Measurements from ENCODE around the gene AGO4. TPM values are rescaled to one million over a fixed set of nuclear protein-coding genes. Genes with fewer than 3 reads are reported as not detected.
A peak's percentile ranks its signal among the peaks of the same experiment; 100 is the strongest.
"Not testable (repeated sequence)": the region's sequence is repeated elsewhere in the genome, so short reads cannot be mapped to it uniquely, and the experiment has no call there.

Gene AGO4
- total RNA-seq: 1 to 10 TPM; 2.0 to 3.1 TPM

DNA sequence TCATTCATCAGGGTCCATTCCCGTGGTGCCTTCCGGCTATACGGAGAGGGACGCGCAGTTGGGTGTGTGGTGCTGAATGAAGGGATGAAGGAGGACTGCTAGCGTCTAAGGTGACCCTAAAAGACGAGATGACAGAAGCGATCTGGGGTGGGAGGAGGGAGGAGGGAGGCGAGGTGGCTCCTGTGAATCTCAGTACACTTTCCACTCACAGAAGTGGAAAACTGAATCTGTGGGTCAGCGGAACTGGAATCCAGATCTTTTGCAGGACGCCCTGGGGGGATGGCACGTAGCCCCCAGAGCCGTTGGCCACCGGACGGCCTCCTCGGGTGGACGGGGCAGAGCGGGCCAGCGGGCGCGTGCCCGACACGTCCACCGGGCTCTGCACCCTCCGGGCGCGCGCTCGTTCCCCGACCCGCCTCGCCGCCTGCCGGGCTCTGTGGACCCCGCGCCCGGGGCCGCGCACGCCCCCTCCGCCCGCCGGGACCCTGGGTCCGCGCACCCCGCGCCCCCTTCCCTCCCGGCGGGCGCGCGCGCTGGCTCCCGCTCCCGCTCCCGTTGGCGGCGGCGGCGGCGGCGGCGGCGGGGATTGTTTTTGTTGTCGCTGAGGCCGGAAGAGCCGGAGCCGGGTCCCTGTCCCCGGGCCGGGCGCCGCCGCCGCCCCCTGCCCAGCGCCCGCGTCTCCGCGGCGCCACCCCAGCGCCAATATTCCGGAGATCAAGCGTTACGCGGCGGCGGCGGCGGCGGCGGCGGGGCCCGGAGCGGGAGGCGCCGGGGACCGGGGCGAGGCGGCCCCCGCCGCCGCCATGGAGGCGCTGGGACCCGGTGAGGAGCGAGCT lies at the start of gene AGO4:
Gene AGO4 (plus strand): TSS at position 403 of the 836 bp plus-strand sequence. CDS start 401 bp downstream, at position 804.
- Mint-ChIP-seq H3K27ac (peak within 1 kb of the TSS; percentile 71), H3K4me1 (ENCODE audit: low read depth) (peaks cover 35% of the 10 kb centered on the region), H3K36me3 (ENCODE audit: low read depth) (peaks cover 1% of the 10 kb centered on the region), H3K27me3 (ENCODE audit: low read depth) (no peaks in the 10 kb centered on the region), H3K4me3 (peak within 1 kb of the TSS; percentile 83), H3K9me3 (no peaks in the 10 kb centered on the region)
- intact Hi-C loops (cut with micrococcal nuclease): loop anchor here (5.0 kb wide), 1 partner anchor 74 kb away; the partner anchor contains the start of gene AGO1
- peak; percentile 18 for DNase-seq
- CTCF ChIA-PET: no interaction called here

DNA sequence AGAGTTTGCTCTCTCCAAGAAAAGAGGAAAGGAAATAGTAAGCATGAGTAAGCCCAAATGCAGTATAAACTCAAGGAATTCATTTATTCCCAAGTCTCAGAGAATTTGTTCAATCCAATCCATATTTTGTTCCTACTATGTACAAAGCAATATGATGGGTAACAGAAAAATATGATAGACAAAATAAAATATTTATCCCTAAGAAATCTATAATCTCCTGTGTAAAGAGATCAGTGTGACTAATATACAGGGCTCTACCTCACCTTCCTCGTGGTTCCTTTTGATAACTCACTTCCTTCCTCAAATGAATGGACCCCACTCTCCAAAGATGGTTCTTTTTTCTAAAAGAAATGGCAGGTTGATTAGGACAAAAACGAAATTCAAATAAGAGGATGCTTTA lies 45.7 kb upstream of the AGO4 start:
- CTCF ChIA-PET: no interaction called here
- Mint-ChIP-seq H3K27ac (no peak overlapping the region), H3K4me3 (no peak overlapping the region), H3K9me3 (no peaks in the 10 kb centered on the region), H3K27me3 (ENCODE audit: low read depth) (no peaks in the 10 kb centered on the region), H3K4me1 (ENCODE audit: low read depth) (peaks cover 7% of the 10 kb centered on the region), H3K36me3 (ENCODE audit: low read depth) (peaks cover 56% of the 10 kb centered on the region)
- no peak for DNase-seq
- intact Hi-C loops (cut with micrococcal nuclease): no loop called here

DNA sequence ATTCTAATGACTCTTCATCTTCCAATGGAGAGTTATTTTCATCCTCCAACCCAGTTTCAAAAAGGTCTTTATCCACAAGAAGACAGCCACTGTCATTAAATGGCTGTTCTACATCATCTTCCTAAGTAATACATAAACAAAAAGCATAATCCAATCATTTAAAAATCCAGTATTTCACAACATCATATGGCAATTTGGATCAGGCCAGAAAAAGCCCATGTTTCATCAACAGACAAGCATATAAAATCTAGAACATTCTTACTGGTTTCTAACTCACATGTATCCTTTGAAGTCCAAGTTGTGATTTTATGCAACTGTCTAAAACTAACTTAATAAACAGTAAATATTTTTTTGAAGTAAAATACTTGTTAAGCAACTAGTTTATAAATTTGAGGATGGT lies 44.6 kb upstream of the AGO4 start:
- DNase-seq: no peak
- Mint-ChIP-seq H3K36me3 (ENCODE audit: low read depth) (peaks cover 55% of the 10 kb centered on the region), H3K9me3 (no peaks in the 10 kb centered on the region), H3K4me1 (ENCODE audit: low read depth) (peaks cover 7% of the 10 kb centered on the region), H3K27me3 (ENCODE audit: low read depth) (no peaks in the 10 kb centered on the region), H3K27ac (no peak overlapping the region), H3K4me3 (no peak overlapping the region)
- CTCF ChIA-PET: no interaction called here
- intact Hi-C loops (cut with micrococcal nuclease): no loop called here

DNA sequence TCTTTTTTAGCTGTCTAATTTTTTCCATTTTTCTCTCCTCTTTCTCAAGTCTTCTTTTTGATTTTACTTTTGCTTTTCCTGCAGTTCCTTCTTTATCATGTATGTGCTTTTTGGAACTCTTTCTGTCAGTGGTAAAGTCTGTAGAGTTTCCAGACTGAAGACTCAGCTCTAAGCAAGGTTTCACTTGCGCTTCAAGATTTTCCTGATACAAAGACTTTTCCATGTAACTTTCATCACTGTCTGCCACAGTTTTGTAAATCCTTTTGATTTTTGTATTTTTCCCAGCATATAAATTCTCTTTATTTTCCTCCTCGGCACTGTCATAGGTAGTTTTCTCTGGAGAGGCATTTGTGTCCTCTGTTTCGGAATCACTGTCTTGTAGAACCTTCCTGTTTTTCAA lies 43.5 kb upstream of the AGO4 start:
- Mint-ChIP-seq H3K4me1 (ENCODE audit: low read depth) (peaks cover 13% of the 10 kb centered on the region), H3K27me3 (ENCODE audit: low read depth) (no peaks in the 10 kb centered on the region), H3K36me3 (ENCODE audit: low read depth) (peaks cover 53% of the 10 kb centered on the region), H3K27ac (no peak overlapping the region), H3K4me3 (no peak overlapping the region), H3K9me3 (no peaks in the 10 kb centered on the region)
- DNase-seq: no peak
- CTCF ChIA-PET: no interaction called here
- intact Hi-C loops (cut with micrococcal nuclease): no loop called here

DNA sequence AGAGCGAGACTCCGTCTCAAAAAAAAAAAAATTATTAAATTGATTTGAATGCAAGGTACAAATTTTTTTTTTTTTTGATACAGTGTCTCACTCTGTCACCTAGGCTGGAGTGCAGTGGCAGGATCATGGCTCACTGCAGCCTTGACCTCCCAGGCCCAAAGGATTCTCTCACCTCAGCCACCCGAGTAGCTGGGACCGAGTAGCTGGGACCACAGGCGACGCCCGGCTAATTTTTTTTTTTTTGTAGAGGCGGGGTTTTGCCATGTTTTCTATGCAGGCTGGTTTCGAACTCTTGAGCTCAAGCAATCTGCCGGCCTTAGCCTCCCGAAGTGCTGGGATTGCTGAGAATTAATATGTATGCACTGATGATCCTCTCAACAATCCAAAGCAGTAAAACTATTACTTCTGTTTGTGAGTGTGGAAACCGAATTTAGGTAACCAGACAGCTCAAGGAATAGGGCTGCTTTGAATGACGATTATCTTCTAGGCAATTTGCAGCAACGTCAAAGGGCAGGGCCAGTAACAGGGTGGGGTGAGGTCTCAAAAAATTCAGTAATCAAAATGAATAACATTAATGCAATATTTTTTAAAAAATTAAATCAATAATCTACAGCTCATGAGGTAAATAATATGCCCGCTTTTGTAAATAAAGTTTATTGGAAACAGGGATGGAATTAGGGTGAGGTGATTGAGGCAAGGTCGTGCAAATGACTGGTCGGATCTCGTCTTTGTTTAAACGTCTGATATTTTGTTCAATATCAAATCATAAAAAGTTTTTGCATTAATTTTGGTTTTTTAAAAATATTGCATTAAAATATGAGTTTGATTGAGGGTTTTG lies 39.2 kb upstream of the AGO4 start:
- Mint-ChIP-seq H3K4me3 (peak overlapping the region; percentile 81), H3K4me1 (ENCODE audit: low read depth) (peaks cover 12% of the 10 kb centered on the region), H3K36me3 (ENCODE audit: low read depth) (peaks cover 18% of the 10 kb centered on the region), H3K27ac (no peak overlapping the region), H3K9me3 (no peaks in the 10 kb centered on the region), H3K27me3 (ENCODE audit: low read depth) (no peaks in the 10 kb centered on the region)
- no peak for DNase-seq
- CTCF ChIA-PET: interaction anchor here (0.8 to 6.0 kb wide), 8 partner anchors 42 to 318 kb away, joined by 3 to 36 read pairs (median 4); partner anchors contain the start of gene C1orf216
- intact Hi-C loops (cut with micrococcal nuclease): loop anchor here (1.0 to 2.0 kb wide), 2 partner anchors 163 to 576 kb away; partner anchors contain the start of genes AGO3 and SFPQ

DNA sequence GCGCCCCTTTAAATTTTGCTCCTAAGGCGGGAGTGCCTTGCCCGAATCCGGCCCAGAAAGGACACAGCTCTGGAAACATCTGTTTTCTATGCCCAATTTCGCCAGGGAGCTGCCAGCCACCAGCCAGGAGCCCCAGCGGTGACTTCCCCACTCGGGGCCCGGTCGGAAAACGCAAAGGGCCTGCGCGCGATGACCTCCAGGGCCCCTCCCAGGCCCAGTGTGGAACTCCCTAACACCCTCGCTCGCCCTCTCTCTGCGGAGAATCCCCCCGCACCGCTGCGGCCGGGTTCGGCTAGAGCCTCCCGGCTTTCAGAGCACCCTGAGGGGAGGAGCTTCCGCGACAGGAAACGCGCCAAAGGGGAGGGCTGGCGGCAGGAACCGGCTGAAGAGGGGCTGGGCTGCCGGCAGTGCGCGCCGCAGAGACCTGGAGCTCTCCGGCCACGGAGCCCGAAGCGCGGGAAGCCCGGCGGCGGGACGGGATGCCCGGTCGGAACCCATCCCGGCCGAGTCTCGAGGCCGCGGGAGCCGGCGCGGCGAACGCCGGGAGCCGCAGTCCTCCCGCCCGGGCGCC lies 38.5 kb upstream of the AGO4 start:
- H3K9me3 Mint-ChIP-seq: no peaks in the 10 kb centered on the region
- intact Hi-C loops (cut with micrococcal nuclease): loop anchor here (1.0 to 2.0 kb wide), 2 partner anchors 162 to 576 kb away; partner anchors contain the start of genes AGO3 and SFPQ
- CTCF ChIA-PET: interaction anchor here (0.7 to 6.0 kb wide), 11 partner anchors 42 to 319 kb away, joined by 3 to 36 read pairs (median 4); partner anchors contain the start of gene C1orf216

DNA sequence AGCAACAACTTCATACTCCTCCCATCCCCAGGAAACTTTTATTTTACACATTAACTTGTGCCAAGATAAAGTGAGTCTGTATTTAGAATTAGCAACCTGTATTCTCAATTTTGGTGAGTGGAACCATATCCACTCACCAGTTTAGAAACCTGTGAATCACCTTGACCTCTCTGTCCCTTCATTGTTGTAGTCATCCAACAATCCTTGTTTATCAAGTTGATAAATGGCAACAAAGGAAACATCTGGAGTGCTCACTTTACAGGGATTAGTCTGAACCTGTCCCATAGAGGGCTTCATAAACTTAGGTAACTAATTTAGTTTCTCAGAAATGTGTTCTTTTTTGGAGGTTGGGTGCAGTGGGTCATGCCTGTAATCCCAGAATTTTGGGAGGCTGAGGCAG lies 34.1 kb upstream of the AGO4 start:
- peaks cover 5% of the 10 kb centered on the region for H3K4me1 Mint-ChIP-seq (ENCODE audit: low read depth)
- no peak overlapping the region for H3K27ac Mint-ChIP-seq
- DNase-seq: no peak
- H3K27me3 Mint-ChIP-seq (ENCODE audit: low read depth): no peaks in the 10 kb centered on the region
- intact Hi-C loops (cut with micrococcal nuclease): loop anchor here (1.0 to 10.0 kb wide), 3 partner anchors 204 to 919 kb away; partner anchors contain the start of gene SMIM12
- H3K9me3 Mint-ChIP-seq: no peaks in the 10 kb centered on the region
- peaks cover 5% of the 10 kb centered on the region for H3K36me3 Mint-ChIP-seq (ENCODE audit: low read depth)
- no peak overlapping the region for H3K4me3 Mint-ChIP-seq
- CTCF ChIA-PET: no interaction called here

More for the DNA sequence above, 38.5 kb upstream of the AGO4 start:
- Mint-ChIP-seq H3K4me1 (ENCODE audit: low read depth) (peaks cover 11% of the 10 kb centered on the region), H3K27ac (peak overlapping the region; percentile 97), H3K27me3 (ENCODE audit: low read depth) (no peaks in the 10 kb centered on the region), H3K36me3 (ENCODE audit: low read depth) (peaks cover 13% of the 10 kb centered on the region), H3K4me3 (peak overlapping the region; percentile 98)
- DNase-seq: peak; percentile 87

DNA sequence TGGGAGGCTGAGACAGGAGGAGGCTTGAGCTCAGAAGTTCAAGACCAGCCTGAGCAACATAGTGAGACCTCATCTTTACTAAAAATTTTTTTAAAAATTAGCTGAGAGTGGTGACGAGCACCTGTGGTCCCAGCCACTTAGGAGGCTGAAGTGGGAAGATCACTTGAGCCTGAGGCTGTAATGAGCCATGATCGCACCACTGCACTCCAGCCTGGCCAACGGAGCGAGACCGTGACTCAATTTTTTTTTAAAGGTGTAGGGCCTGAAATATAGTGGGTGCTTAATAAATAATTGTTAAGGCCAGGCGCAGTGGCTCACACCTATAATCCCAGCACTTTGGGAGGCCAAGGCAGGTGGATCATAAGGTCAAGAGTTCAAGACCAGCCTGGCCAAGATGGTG lies 31.6 kb upstream of the AGO4 start:
- H3K4me1 Mint-ChIP-seq (ENCODE audit: low read depth); H3K9me3 Mint-ChIP-seq; DNase-seq; H3K36me3 Mint-ChIP-seq (ENCODE audit: low read depth); H3K4me3 Mint-ChIP-seq; H3K27ac Mint-ChIP-seq; H3K27me3 Mint-ChIP-seq (ENCODE audit: low read depth): not testable (repeated sequence)
- CTCF ChIA-PET: interaction anchor here (1.5 to 1.8 kb wide), 2 partner anchors 208 to 325 kb away, joined by 4 to 11 read pairs; no protein-coding TSS in a partner anchor
- intact Hi-C loops (cut with micrococcal nuclease): loop anchor here (10.0 kb wide), 1 partner anchor 921 kb away; the partner anchor contains the start of gene SMIM12

DNA sequence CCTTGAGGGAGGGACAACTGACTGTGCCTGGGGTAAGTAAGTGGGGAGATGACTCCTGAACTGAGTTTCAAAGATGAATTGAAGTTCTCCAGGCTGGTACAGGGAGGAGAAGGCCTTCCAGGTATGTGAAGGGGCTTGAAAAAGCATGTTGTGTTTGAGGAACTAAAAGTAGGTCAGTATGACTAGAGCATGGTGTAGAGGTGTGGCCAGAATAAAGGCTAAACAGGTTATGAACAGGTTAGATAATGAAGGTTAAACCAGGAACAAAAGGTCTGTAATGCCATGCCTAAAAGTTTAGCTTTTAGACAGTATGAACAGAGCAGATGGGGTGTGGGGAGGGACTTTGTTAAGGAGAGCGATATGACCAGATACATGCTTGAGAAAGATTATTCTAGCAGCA lies 30.7 kb upstream of the AGO4 start:
- Mint-ChIP-seq H3K4me1 (ENCODE audit: low read depth) (no peaks in the 10 kb centered on the region), H3K4me3 (no peak overlapping the region), H3K9me3 (no peaks in the 10 kb centered on the region), H3K27ac (no peak overlapping the region), H3K36me3 (ENCODE audit: low read depth) (no peaks in the 10 kb centered on the region), H3K27me3 (ENCODE audit: low read depth) (no peaks in the 10 kb centered on the region)
- no peak for DNase-seq
- CTCF ChIA-PET: interaction anchor here (0.9 to 1.8 kb wide), 3 partner anchors 10 to 209 kb away, joined by 3 to 4 read pairs (median 4); no protein-coding TSS in a partner anchor
- intact Hi-C loops (cut with micrococcal nuclease): loop anchor here (10.0 kb wide), 1 partner anchor 922 kb away; the partner anchor contains the start of gene SMIM12

DNA sequence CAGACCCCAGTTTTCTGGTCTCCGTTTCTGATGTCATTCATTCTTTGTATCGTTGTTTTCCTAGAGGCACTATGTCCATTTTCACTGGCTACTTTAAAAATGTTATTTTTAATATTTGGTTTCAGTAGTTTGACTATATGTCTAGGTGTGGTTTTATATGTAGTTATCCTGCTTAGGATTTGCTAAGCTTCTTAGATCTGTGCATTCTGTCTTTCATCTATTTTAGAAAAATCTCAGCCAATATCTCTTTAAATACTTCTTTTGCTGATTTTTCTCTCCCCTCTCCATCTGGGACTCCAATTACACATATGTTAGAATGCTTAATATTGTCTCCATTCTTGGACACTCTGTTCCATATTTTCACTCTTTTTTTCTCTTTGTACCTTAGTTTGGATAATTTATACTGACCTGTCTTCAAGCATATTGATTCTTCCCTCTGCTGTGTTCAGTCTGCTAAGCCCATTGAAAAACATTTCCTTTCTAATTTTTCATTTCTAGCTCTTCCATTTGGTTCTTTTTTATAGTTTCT lies 24.7 kb upstream of the AGO4 start:
- Mint-ChIP-seq H3K9me3 (no peaks in the 10 kb centered on the region), H3K27ac (no peak overlapping the region), H3K4me1 (ENCODE audit: low read depth) (no peaks in the 10 kb centered on the region), H3K36me3 (ENCODE audit: low read depth) (no peaks in the 10 kb centered on the region), H3K4me3 (no peak overlapping the region), H3K27me3 (ENCODE audit: low read depth) (no peaks in the 10 kb centered on the region)
- CTCF ChIA-PET: interaction anchor here (0.7 to 1.9 kb wide), 3 partner anchors 56 to 214 kb away, joined by 3 to 4 read pairs (median 3); no protein-coding TSS in a partner anchor
- intact Hi-C loops (cut with micrococcal nuclease): no loop called here
- DNase-seq: no peak

DNA sequence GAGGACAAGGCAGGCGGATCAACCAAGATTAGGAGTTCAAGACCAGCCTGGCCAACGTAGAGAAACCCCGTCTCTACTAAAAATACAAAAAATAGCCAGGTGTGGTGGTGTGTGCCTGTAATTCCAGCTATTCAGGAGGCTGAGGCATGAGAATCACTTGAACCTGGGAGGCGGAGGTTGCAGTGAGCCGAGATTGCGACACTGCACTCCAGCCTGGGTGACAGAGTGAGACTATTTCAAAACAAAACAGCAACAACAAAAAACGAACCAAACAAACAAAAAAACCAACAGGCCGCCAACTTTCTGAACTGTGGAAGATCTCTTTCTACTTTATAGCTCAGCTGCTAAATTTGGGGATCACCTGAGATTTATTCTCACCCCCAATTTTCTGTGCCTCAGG lies 23.5 kb upstream of the AGO4 start:
- H3K36me3 Mint-ChIP-seq (ENCODE audit: low read depth); intact Hi-C loops (cut with micrococcal nuclease); DNase-seq; H3K27ac Mint-ChIP-seq; H3K4me1 Mint-ChIP-seq (ENCODE audit: low read depth); H3K27me3 Mint-ChIP-seq (ENCODE audit: low read depth); H3K4me3 Mint-ChIP-seq; H3K9me3 Mint-ChIP-seq: not testable (repeated sequence)
- CTCF ChIA-PET: interaction anchor here (0.7 kb wide), 1 partner anchor 201 kb away, joined by 3 read pairs; no protein-coding TSS in a partner anchor
